ENCODE measurements around the gene PDGFB. TPM values are rescaled to one million over a fixed set of nuclear protein-coding genes. Genes with fewer than 3 reads are reported as not detected.

The PDGFB gene
- total RNA-seq, 2 donors from 2014 or later = 1.9 to 5.6 TPM

DNA sequence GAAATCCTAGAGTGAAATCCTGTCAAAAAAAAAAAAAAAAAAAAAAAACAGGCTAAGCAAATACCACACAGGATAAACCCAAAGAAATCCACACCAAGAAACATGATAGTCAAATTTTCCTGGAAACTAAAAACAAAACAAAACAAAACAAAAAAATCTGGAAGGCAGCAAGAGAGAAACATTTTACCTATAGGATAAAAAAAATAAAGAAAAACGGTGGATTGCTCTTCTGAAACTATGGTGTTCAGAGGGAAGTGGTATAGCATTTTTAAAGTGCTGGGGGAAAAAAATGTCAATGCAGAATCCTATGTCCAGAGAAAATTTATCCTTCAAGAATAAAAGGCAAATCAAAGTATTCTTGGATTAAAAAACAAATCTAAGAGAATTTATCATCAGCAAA, 50.7 kb downstream of the PDGFB start:
- H3K4me3 ChIP-seq = no peak overlapping the region
- H3K4me1 ChIP-seq = no peaks in the 10 kb centered on the region
- H3K27me3 ChIP-seq = no peaks in the 10 kb centered on the region
- H3K9me3 ChIP-seq = no peaks in the 10 kb centered on the region
- no peak overlapping the region for H3K9ac ChIP-seq (ENCODE audit: low read depth in 2 of 2, low read length in 2 of 2)
- no peak overlapping the region for H3K27ac ChIP-seq
- H3K36me3 ChIP-seq = no peaks in the 10 kb centered on the region
- intact Hi-C loops (cut with DNase I) = no loop called here
- TF ChIP-seq CTCF (IDR thresholded peaks at IDR 0.05) = no peak
- no peak for DNase-seq

DNA sequence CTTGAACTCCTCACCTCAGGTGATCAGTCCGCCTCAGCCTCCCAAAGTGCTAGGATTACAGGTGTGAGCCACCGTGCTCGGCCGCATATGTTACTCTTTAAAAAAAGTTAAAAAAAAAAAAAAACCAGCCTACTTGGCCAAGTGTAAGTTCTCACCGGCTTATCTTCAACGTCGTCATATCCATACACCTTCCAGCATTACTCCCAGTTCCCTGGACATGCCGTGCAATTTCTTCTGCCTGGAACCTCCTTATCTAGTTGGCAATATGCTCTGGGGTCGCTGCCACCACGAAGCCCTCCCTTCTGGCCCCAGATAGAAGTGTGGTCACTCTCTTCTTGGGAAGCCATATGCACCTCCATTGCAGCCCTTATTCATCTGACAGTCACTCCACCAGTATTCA, 56.0 kb downstream of the PDGFB start:
- H3K27me3 ChIP-seq = no peaks in the 10 kb centered on the region
- no peaks in the 10 kb centered on the region for H3K36me3 ChIP-seq
- no peak overlapping the region for H3K27ac ChIP-seq
- no peak for DNase-seq
- TF ChIP-seq CTCF (IDR thresholded peaks at IDR 0.05) = no peak
- no peak overlapping the region for H3K9ac ChIP-seq (ENCODE audit: low read depth in 2 of 2, low read length in 2 of 2)
- no peaks in the 10 kb centered on the region for H3K4me1 ChIP-seq
- H3K9me3 ChIP-seq = no peaks in the 10 kb centered on the region
- no peak overlapping the region for H3K4me3 ChIP-seq
- intact Hi-C loops (cut with DNase I) = no loop called here

DNA sequence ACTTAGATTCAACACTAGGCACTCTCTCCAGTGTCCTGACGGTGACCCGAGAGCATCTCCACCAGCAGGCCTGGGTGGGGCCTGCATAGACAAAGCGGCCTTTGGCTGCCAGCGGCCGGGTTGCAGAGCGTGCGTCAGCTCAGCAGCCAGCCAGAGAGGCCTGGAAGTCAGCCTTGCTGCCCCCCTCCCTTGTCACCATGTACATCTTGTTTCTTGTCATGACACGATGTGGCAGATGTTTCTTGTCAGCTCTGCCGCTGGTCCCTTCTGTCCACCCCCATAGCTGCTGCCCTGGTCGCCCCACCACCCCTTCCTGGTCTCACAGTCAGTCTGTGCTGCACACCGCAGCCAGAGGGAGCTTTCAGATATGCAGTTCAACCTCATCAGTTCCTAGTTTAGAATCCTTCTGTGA, 59.2 kb downstream of the PDGFB start:
- Histone ChIP-seq H3K4me3 (no peak overlapping the region), H3K27me3 (no peaks in the 10 kb centered on the region), H3K4me1 (no peaks in the 10 kb centered on the region), H3K36me3 (no peaks in the 10 kb centered on the region), H3K27ac (peak overlapping the region; percentile 3), H3K9me3 (no peaks in the 10 kb centered on the region), H3K9ac (ENCODE audit: low read depth in 2 of 2, low read length in 2 of 2) (no peak overlapping the region)
- DNase-seq = no peak
- intact Hi-C loops (cut with DNase I) = no loop called here
- no peak for TF ChIP-seq CTCF (IDR thresholded peaks at IDR 0.05)

DNA sequence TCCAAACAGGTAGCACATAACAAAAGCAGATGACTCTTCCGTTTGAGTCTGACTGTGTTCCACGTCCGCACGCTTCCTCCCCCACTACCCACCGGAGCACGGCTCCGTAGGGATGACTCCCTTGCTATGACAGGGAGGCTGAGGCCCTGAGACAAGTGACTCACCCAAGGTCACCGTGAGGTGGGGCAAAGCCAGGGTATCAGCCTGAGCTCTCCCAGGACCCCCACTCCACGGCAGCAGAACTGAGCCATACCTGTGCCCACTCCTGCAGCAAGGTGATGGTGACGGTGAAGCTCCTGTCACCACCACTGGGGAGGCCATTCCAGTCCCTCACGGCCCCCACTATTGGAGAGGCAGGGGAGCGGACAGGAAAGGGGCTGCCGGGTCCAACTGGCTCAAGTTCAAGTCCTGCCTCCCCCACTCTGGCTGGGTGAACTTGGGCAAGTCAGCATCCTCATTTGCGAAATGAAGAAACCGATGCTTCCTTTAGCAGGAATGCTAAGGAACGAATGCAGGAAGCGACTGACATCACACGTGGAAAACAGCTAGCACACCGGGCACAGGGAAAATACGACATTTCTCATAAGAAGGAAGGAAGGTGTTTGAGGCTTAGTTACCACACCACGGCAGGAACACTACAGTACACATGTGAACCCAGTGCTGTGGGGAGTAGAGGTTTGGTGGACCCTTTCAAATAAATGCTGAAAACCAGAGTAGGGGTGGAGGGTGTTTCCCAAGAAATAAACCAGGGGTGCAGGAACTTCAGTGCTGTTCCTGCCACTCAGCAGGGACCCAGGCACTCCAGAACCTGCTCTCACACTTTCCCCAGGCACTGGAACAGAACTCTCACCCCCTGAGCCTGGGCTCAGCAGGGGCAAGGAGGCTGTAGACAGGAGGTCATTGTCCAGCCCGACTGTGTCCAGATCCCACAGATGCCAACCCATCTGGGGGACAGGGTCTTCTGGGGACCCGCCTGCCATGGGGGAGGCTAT, 59.9 kb downstream of the PDGFB start:
- Histone ChIP-seq H3K9ac (ENCODE audit: low read depth in 2 of 2, low read length in 2 of 2) (peak overlapping the region; percentile 24 to 34), H3K27me3 (no peaks in the 10 kb centered on the region), H3K27ac (peak overlapping the region; percentile 3), H3K4me3 (no peak overlapping the region), H3K36me3 (no peaks in the 10 kb centered on the region), H3K9me3 (no peaks in the 10 kb centered on the region), H3K4me1 (no peaks in the 10 kb centered on the region)
- DNase-seq = no peak
- intact Hi-C loops (cut with DNase I) = no loop called here
- TF ChIP-seq CTCF (IDR thresholded peaks at IDR 0.05) = no peak

DNA sequence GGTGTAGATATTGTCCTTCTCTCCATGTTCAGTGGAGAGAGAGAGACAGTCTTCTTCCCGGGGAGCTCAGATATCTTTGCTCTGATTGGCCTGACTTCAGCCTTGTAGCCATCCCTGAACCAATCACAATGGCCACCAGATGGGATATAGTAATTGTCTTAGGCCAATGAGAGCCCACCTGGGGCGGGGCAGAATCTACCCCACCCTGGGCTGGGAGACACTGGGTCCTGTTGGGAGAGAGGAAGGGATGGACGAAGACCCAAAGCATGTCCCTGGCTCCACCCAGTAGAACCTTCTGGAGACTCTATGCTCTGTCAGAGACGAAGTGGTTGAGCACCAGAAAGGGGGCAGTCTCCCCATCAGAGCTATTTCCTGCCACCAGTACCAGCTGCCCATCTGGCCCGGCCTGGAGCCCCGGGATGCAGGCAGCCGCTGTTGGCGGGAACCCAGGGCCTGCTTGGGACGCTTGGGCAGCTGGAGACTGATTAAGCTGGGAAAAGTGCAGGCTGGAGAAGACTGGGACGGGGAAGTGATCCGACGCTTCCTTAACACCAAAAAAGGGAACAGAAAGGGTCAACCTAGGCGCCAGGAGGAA, 60.7 kb downstream of the PDGFB start:
- H3K4me3 ChIP-seq = no peak overlapping the region
- H3K27me3 ChIP-seq = no peaks in the 10 kb centered on the region
- H3K36me3 ChIP-seq = no peaks in the 10 kb centered on the region
- no peaks in the 10 kb centered on the region for H3K9me3 ChIP-seq
- H3K4me1 ChIP-seq = no peaks in the 10 kb centered on the region
- intact Hi-C loops (cut with DNase I) = no loop called here
- H3K27ac ChIP-seq = peak overlapping the region; percentile 3
- TF ChIP-seq CTCF (IDR thresholded peaks at IDR 0.05) = no peak
- DNase-seq = no peak
- H3K9ac ChIP-seq (ENCODE audit: low read depth in 2 of 2, low read length in 2 of 2) = peak overlapping the region; percentile 24 to 34
